ENCODE data around the gene SACS. TPM values are rescaled to one million over a fixed set of nuclear protein-coding genes. Genes with fewer than 3 reads are reported as not detected.

The SACS gene
- total RNA-seq, 1 experiment from 2014 or later, result 33.4 TPM

GRCh38 chr13:23455401-23456185, 22.1 kb upstream of the SACS start:
- ChIA-PET POLR2A (interaction anchor here (0.5 kb wide), 1 partner anchor 1315 kb away, joined by 3 read pairs; no protein-coding TSS in a partner anchor), RAD21 (ENCODE audit: low non-redundant PET in 1 of 2, low total read pairs in 2 of 2, uncharacterized antibody in 2 of 2, unreplicated experiment in 2 of 2) (no interaction called here), CTCF (no interaction called here)
- Histone ChIP-seq H3K9me3 (ENCODE audit: control insufficient read depth in 1 of 2, insufficient read depth in 1 of 2, low read depth in 1 of 2, low read length in 2 of 2) (no peaks in the 10 kb centered on the region), H3K27ac (ENCODE audit: low read depth, low read length) (no peak overlapping the region), H2AFZ (ENCODE audit: low read depth, low read length, poor library complexity, severe bottlenecking) (no peak overlapping the region), H3K27me3 (ENCODE audit: insufficient read depth, low read length) (no peaks in the 10 kb centered on the region), H3K4me1 (ENCODE audit: control insufficient read depth in 1 of 2, insufficient read depth in 2 of 2, low read length in 2 of 2) (no peaks in the 10 kb centered on the region), H3K4me2 (ENCODE audit: low read length) (no peak overlapping the region), H3K36me3 (ENCODE audit: control insufficient read depth in 1 of 2, insufficient read depth in 2 of 2, low read length in 2 of 2) (no peaks in the 10 kb centered on the region), H3K9me2 (ENCODE audit: insufficient read depth) (no peaks in the 10 kb centered on the region), H3K4me3 (replicated peaks in 1 of 2; ENCODE audit: low read depth in 1 of 2, low read length in 2 of 2) (no peak overlapping the region), H3K9ac (ENCODE audit: low read length) (no peak overlapping the region), H4K20me1 (ENCODE audit: insufficient read depth) (no peaks in the 10 kb centered on the region), H3K79me2 (ENCODE audit: insufficient read depth, low read length) (no peaks in the 10 kb centered on the region)
- TF ChIP-seq CBX3 (IDR thresholded peaks at IDR 0.05; ENCODE audit: low read depth) (no peak), SRF (IDR thresholded peaks at IDR 0.05; ENCODE audit: low read depth) (no peak), EGR1 (IDR thresholded peaks at IDR 0.05; ENCODE audit: low read depth) (no peak), CEBPB (IDR thresholded peaks at IDR 0.05; ENCODE audit: low read depth) (no peak), CTCF (IDR thresholded peaks at IDR 0.05 in 2 of 3, conservative IDR thresholded peaks at IDR 0.05 in 1 of 3; ENCODE audit: borderline replicate concordance in 1 of 3, insufficient read depth in 1 of 3, low read depth in 2 of 3, low read length in 2 of 3) (no peak; a peak in 1 of 6 replicates), POLR2A (IDR thresholded peaks at IDR 0.05; ENCODE audit: borderline replicate concordance, extremely low read depth, insufficient read depth, insufficient read length) (no peak), EZH2phosphoT487 (IDR thresholded peaks at IDR 0.05; ENCODE audit: borderline replicate concordance) (no peak)
- DNase-seq (ENCODE audit: low read depth, low spot score) (no peak), ATAC-seq (no peak)
- no TSS peak for BruUV-seq (replicated peaks)
- intact Hi-C loops (cut with micrococcal nuclease), result no loop called here

GRCh38 chr13:23453132-23453531, 19.6 kb upstream of the SACS start:
- RAD21 ChIA-PET (ENCODE audit: low non-redundant PET in 1 of 2, low total read pairs in 2 of 2, uncharacterized antibody in 2 of 2, unreplicated experiment in 2 of 2), result no interaction called here
- BruUV-seq (replicated peaks), result no TSS peak
- no peak for DNase-seq (ENCODE audit: low read depth, low spot score)
- TF ChIP-seq ATF3 (IDR thresholded peaks at IDR 0.05), result no peak
- TF ChIP-seq SRF (IDR thresholded peaks at IDR 0.05; ENCODE audit: low read depth), result no peak
- no peak for TF ChIP-seq ZBTB33 (IDR thresholded peaks at IDR 0.05; ENCODE audit: extremely low read depth, insufficient replicate concordance, low read length)
- no peak for TF ChIP-seq REST (IDR thresholded peaks at IDR 0.05; ENCODE audit: low read depth)
- TF ChIP-seq TCF7L2 (IDR thresholded peaks at IDR 0.05; ENCODE audit: borderline replicate concordance, extremely low read depth, insufficient read depth, insufficient read length), result no peak

More at GRCh38 chr13:23453132-23453531, 19.6 kb upstream of the SACS start:
- intact Hi-C loops (cut with micrococcal nuclease), result no loop called here
- no peak for ATAC-seq
- no peak overlapping the region for H3K9ac ChIP-seq (ENCODE audit: low read length)
- no peaks in the 10 kb centered on the region for H3K9me2 ChIP-seq (ENCODE audit: insufficient read depth)
- H3K27ac ChIP-seq (ENCODE audit: low read depth, low read length), result no peak overlapping the region
- no peaks in the 10 kb centered on the region for H3K79me2 ChIP-seq (ENCODE audit: insufficient read depth, low read length)
- no peaks in the 10 kb centered on the region for H3K9me3 ChIP-seq (ENCODE audit: control insufficient read depth in 1 of 2, insufficient read depth in 1 of 2, low read depth in 1 of 2, low read length in 2 of 2)
- POLR2A ChIA-PET, result no interaction called here
- no peaks in the 10 kb centered on the region for H4K20me1 ChIP-seq (ENCODE audit: insufficient read depth)
- no peak overlapping the region for H2AFZ ChIP-seq (ENCODE audit: low read depth, low read length, poor library complexity, severe bottlenecking)
- no peaks in the 10 kb centered on the region for H3K27me3 ChIP-seq (ENCODE audit: insufficient read depth, low read length)
- H3K4me3 ChIP-seq (replicated peaks in 1 of 2; ENCODE audit: low read depth in 1 of 2, low read length in 2 of 2), result no peak overlapping the region
- CTCF ChIA-PET, result no interaction called here
- H3K4me2 ChIP-seq (ENCODE audit: low read length), result no peak overlapping the region
- no peaks in the 10 kb centered on the region for H3K36me3 ChIP-seq (ENCODE audit: control insufficient read depth in 1 of 2, insufficient read depth in 2 of 2, low read length in 2 of 2)
- H3K4me1 ChIP-seq (ENCODE audit: control insufficient read depth in 1 of 2, insufficient read depth in 2 of 2, low read length in 2 of 2), result no peaks in the 10 kb centered on the region
